GM21529 (cell line): ENCODE data around the gene PLXNA2.

ENCODE experiments used
- ATAC-seq: cut with Tn5 transposase; IDR thresholded peaks from one replicate; pipeline ENCODE4 v1.9.1; 2021; ENCODE audit not compliant: unreplicated experiment

Gene PLXNA2

DNA sequence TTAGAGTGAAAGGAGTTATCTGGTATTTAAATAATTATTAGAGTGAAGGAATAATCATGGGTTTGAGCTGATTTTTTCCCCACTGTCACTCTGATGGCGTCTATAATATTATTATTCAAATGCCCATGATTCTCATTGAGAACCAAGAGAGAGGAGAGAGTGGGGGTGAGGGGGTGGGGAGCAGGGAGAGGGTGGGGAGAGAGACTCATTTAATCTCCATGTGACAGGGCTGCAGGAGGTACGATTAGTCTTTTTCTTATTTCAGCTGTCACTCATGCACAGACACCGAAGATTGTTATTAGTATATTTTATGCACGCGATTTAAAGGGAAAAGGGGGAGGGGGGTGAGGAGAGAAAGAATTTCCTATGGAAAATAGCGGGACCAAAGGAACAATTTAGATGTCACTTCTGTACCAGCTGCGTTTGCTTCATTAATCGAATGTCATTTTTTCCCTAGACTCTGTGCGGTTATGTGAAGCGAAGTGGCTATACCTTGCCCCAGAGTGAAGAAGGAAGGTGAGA, 19.9 kb downstream of the PLXNA2 start:
- no peak for ATAC-seq

GRCh38 chr1:208223136-208223535, 21.0 kb downstream of the PLXNA2 start:
- no peak for ATAC-seq

GRCh38 chr1:208222376-208223126, 21.6 kb downstream of the PLXNA2 start:
- no peak for ATAC-seq

- ATAC-seq = no peak
These were observed 22.9 kb downstream of the PLXNA2 start for GRCh38 chr1:208221291-208221622.

DNA sequence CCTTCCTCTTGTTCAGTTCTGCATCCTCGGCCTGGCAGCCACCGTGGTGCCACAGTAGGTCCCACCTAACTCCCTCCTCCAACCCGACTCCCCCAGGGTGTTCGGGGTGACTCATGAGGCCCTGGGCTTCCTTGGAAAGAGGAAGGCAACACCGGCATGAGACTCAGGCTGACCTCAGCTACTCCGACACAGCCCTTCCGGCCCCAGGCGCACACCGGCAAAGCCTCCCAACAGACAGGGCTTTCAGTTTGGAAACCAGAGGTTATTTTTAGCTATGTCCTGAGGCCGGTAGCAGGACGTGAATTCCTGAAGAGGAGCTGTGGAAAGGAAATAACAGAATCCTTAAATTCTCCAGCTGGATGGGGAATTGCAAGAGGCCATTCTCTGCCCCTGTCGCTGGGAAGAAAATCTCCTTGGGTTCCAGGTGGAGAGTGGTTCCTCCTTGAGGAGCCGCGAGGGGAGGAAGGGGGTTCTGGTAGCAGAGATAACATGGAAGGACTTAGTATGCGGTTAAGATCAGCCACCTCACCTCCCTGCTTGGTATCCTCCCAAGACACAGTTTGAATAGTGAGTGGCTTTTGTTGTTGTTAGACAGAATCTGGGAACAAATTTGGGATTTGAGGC, 24.4 kb downstream of the PLXNA2 start:
- no peak for ATAC-seq

DNA sequence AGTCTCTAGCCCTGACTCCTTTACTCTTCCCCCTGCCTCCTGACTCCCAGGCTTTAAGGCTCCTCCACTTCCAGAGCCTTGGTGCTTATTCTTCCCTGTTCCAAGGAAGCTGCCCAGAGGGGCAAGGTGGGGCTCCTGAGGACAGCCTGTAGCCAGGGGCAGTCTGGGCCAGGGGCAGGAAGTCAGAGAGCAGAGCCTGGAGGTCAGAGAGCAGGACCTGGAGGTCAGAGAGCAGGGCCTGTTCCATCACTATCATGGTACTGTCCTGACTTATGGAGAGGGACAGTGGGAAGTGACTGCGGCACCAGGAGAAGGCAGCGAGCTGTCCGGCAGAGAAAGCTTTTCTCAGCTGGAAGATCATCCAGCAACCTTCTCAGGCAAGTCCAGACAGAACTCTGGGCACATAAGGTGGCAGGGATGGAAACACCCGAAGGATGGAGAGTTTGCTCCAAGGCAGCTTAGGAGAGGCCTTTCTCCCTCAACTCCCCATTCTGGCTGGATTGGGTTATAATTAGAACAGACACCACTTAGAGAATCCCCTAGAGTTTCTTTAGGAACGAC, 25.0 kb downstream of the PLXNA2 start:
- no peak for ATAC-seq

- no peak for ATAC-seq
These were observed 25.7 kb downstream of the PLXNA2 start for GRCh38 chr1:208218237-208219097.

DNA sequence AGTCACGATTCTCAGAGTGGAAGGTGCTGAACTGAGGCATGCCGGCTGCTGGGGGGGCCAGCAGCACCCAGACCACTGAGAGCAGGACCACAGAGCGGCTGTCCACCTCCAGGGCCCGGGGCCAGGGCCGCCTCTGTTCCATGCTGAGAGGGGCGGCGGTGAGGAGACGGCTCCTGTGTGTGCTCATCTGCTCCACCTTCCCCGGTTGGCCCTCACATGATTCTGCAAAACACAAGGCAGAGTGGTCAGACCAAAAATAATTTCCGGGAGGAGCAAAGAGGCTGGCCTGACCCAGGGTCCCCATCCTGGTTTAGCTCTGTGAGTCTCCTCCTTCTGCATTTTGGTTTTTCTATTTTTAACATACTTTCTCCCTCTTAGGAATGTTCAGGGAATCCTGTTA, 26.4 kb downstream of the PLXNA2 start:
- no peak for ATAC-seq

GRCh38 chr1:208216806-208217205, 27.4 kb downstream of the PLXNA2 start:
- no peak for ATAC-seq

- no peak for ATAC-seq
These were observed 28.1 kb downstream of the PLXNA2 start for GRCh38 chr1:208216062-208216461.

DNA sequence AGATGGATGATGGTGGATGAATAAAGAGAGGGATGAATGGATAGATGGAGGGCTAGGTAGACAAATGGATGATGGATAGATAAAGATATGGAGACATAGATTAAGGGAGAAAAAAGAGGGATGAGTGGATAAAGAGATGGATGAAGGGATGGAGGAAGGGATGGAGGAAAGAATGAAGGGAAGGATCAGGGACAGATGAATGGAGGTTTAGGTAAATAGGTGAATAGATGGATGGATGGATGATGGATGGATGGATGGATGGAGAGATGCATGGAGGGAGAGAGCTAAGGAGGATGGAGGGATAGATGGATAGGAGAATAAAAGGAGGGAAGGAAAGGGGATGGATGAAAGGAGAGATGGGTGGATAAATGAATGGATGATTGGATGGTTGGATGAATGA, 28.8 kb downstream of the PLXNA2 start:
- ATAC-seq = no peak

DNA sequence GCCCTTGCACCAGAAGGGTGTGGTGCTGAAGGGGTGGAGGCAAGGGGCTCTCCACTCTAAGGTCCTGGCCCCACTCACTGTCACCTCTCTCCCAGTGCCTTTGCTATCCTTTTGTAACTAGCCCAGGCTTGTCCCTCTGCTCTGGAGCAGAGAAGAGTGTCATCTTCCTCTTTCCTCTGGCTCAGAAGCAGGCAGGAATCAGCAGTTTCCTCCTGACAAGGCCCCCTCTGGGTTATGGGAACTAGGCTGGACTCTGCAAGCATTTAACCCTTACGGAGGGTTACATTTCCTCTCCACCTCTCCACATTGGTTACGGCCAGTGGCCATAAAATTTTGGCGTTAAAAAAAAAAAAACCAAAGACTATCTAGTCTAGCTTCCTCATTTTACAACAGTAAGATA, 30.4 kb downstream of the PLXNA2 start:
- ATAC-seq = no peak

DNA sequence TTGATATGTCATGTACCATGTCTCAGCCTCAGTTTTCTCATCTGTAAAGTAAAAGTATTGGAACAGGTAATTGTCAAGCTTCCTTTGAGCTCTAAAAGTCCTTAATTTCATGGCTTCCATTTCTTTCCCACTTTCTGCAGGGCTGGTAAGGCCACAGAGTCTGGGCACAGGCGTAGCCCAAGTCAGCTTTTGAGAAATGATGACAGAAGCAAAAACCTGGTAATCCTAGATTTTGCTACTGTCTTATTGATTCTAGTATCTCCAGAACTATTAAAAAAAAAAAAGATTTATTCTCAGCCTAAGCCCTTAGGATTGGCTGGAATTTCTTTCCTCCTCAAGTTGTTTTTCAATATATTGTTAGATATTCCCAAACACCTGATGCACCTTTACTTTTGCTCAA, 31.3 kb downstream of the PLXNA2 start:
- no peak for ATAC-seq

- ATAC-seq = no peak
These were observed 32.0 kb downstream of the PLXNA2 start for GRCh38 chr1:208211921-208212843.

GRCh38 chr1:208209896-208210589, 34.1 kb downstream of the PLXNA2 start:
- no peak for ATAC-seq

GRCh38 chr1:208209286-208209685, 34.9 kb downstream of the PLXNA2 start:
- ATAC-seq = no peak

- ATAC-seq = no peak
These were observed 36.1 kb downstream of the PLXNA2 start for GRCh38 chr1:208208132-208208487.

GRCh38 chr1:208207388-208208131, 36.6 kb downstream of the PLXNA2 start:
- no peak for ATAC-seq

DNA sequence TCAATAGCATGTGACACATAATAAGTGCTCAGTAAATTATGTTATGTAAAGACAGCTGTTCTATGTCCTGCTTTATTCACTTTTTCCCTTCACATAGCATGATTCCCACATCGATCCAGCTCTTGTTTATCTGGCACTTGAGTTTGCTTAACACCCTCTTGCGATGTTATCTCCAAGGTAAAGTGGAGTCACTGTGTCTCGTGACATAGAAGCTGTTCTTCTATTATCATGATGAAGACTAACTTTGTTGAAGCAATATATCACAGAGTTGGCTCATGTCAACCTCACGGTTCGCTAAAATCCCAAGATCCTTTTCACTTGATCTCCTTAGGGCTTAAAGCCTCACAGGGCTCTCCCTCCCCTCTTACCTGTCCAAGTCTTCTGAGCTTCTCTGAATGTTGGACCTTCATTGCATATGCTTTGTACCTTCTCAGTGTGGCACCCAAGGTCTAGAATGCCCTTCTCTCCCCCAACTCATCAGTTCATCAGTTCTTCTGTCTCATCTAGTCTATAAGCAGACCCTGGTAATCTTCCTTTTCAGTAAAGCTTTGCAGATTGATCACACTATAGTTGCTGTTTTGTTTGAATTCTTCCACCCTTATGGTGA, 38.0 kb downstream of the PLXNA2 start:
- no peak for ATAC-seq
